Daoy (cell line): ENCODE measurements around the gene FGF2. TPM values are rescaled to one million over a fixed set of nuclear protein-coding genes. Genes with fewer than 3 reads are reported as not detected.
"Not testable (repeated sequence)": the region's sequence is repeated elsewhere in the genome, so short reads cannot be mapped to it uniquely, and the experiment has no call there.

Source experiments
- DNase-seq: peaks from one replicate; pipeline ENCODE4 v3.0.0-alpha.2; 2015; ENCODE audit warnings: low read depth
- total RNA-seq: library from RNA; depleted of rRNA; stranded (reverse); fragments of >200 nt; shearing (Covaris generic); gene quantifications from 2 replicates; pipeline ENCODE4 v1.2.3, GENCODE V29; 2014; rRNA removed

FGF2 gene
- total RNA-seq, 1 experiment from 2014 or later = 5.5 TPM

- peak; percentile 77 for DNase-seq
These were observed 96.4 kb downstream of the FGF2 start for GRCh38 chr4:122922877-122923511.

GRCh38 chr4:122928930-122929329 lies 102.3 kb downstream of the FGF2 start:
- no peak for DNase-seq

- DNase-seq = no peak
These were observed 104.2 kb downstream of the FGF2 start for GRCh38 chr4:122930862-122931261.

- no peak for DNase-seq
These were observed 106.1 kb downstream of the FGF2 start for GRCh38 chr4:122932763-122933162.

GRCh38 chr4:122945136-122945535 lies 118.5 kb downstream of the FGF2 start:
- not testable (repeated sequence) for DNase-seq

GRCh38 chr4:122946142-122946541 lies 119.5 kb downstream of the FGF2 start:
- DNase-seq = no peak

Other genes with a start within 250 kb of the FGF2 start
- not detected in 2 replicates for gene IL21, start 205.8 kb upstream of the FGF2 start, total RNA-seq
- gene BBS12, start 94.1 kb upstream of the FGF2 start, total RNA-seq = 0.48 and 1.3 TPM in 2 replicates
- gene NUDT6, start 95.8 kb downstream of the FGF2 start, total RNA-seq = 8.8 and 11.4 TPM in 2 replicates